K562 (cell line): Measurements from ENCODE around the gene KLK3. TPM values are rescaled to one million over a fixed set of nuclear protein-coding genes. Genes with fewer than 3 reads are reported as not detected.

Source experiments
- BCOR ChIP-seq: fragments of 450-650 bp; IDR thresholded peaks from 2 replicates; pipeline ENCODE4 v1.6.1; 2016
- COPS2 ChIP-seq: fragments of 450-650 bp; conservative IDR thresholded peaks from 2 replicates; pipeline ENCODE4 v1.6.1; 2016; ENCODE audit warnings: mild to moderate bottlenecking, moderate library complexity
- CSDE1 ChIP-seq, 2 experiments: fragments of 450-650 bp; IDR thresholded peaks; 2 replicates each; pipeline ENCODE4 v1.6.1; 2016; ENCODE audit warnings: mild to moderate bottlenecking in 1 of 2
- FOXJ3 ChIP-seq: sonication (generic); formaldehyde crosslinking; IDR thresholded peaks from 2 replicates; pipeline ENCODE4 v1.4.0; 2020; ENCODE audit warnings: mild to moderate bottlenecking, missing genetic modification reagents
- KDM1A ChIP-seq, 2 experiments: fragments of 450-650 bp; IDR thresholded peaks; 2 replicates each; pipeline ENCODE4 v1.6.1; 2016; ENCODE audit warnings: mild to moderate bottlenecking in 2 of 2
- KDM2B ChIP-seq: fragments of 250-450 bp; sonication (Bioruptor Pico); IDR thresholded peaks from 2 replicates; pipeline ENCODE4 v1.8.0; 2021; ENCODE audit warnings: mild to moderate bottlenecking, moderate library complexity
- KLF1 ChIP-seq: fragments of 450-650 bp; IDR thresholded peaks from 2 replicates; pipeline ENCODE4 v1.6.1; 2016; ENCODE audit warnings: missing genetic modification characterization, missing compliant biosample characterization
- NEUROD1 ChIP-seq: fragments of 150-350 bp; IDR thresholded peaks from 2 replicates; pipeline ENCODE4 v1.6.1; 2014; ENCODE audit warnings: borderline replicate concordance, low read length, low read depth; ENCODE audit not compliant: partially characterized antibody
- POLR2B ChIP-seq: fragments of 450-650 bp; IDR thresholded peaks from 2 replicates; pipeline ENCODE4 v1.6.1; 2018; ENCODE audit warnings: low read depth; ENCODE audit not compliant: partially characterized antibody
- PYGO2 ChIP-seq: fragments of 450-650 bp; IDR thresholded peaks from 2 replicates; pipeline ENCODE4 v1.6.1; 2016; ENCODE audit warnings: mild to moderate bottlenecking, missing genetic modification characterization, moderate library complexity, missing compliant biosample characterization
- RB1 ChIP-seq: fragments of 450-650 bp; IDR thresholded peaks from 2 replicates; pipeline ENCODE4 v1.6.1; 2017; ENCODE audit warnings: low read depth, mild to moderate bottlenecking
- RBM22 ChIP-seq: fragments of 200-400 bp; formaldehyde crosslinking; IDR thresholded peaks from 2 replicates; pipeline ENCODE4 v1.6.1; 2018; ENCODE audit warnings: low read length, low read depth; ENCODE audit not compliant: poor library complexity, severe bottlenecking
- SETDB1 ChIP-seq: IDR thresholded peaks from one replicate; pipeline ENCODE4 v1.6.1; 2012; ENCODE audit warnings: low read length, control low read depth, inconsistent platforms
- TAL1 ChIP-seq: fragments of 450-650 bp; IDR thresholded peaks from 2 replicates; pipeline ENCODE4 v1.6.1; 2016; ENCODE audit warnings: mild to moderate bottlenecking
- ZFPM2 ChIP-seq: fragments of 250-450 bp; sonication (Bioruptor Pico); IDR thresholded peaks from 2 replicates; pipeline ENCODE4 v1.5.1; 2022; ENCODE audit warnings: mild to moderate bottlenecking
- ZNF12 ChIP-seq: sonication (generic); formaldehyde crosslinking; IDR thresholded peaks from 2 replicates; pipeline ENCODE4 v1.4.0; 2020; ENCODE audit warnings: mild to moderate bottlenecking, missing genetic modification reagents
- ZNF165 ChIP-seq: fragments of 250-450 bp; sonication (Bioruptor Pico); IDR thresholded peaks from 2 replicates; pipeline ENCODE4 v1.4.0; 2020; ENCODE audit warnings: borderline replicate concordance
- ZNF384 ChIP-seq: IDR thresholded peaks from 2 replicates; pipeline ENCODE4 v1.6.1; 2012; ENCODE audit warnings: low read depth, low read length, improper control_type of control experiment
- ZNF764 ChIP-seq: fragments of 250-450 bp; sonication (Bioruptor Pico); IDR thresholded peaks from 2 replicates; pipeline ENCODE4 v1.4.0; 2020; ENCODE audit warnings: low read depth, mild to moderate bottlenecking, moderate library complexity
- polyA plus RNA-seq, 8 experiments: library from polyadenylated mRNA; depleted of rRNA in 4 of 8; stranded (reverse) in 5 of 8; unstranded in 3 of 8; fragments of >200 nt; fragmentation: Nextera tagmentation in 2 of 8; fragmentation: Illumina TruSeq in 1 of 8; extraction: Ambion mirVana in 2 of 8; extraction: Trizol in 1 of 8; gene quantifications; 2 replicates each; pipeline versions ENCODE4 v1.2.1 to v1.2.3, GENCODE V29; 2011 to 2014; ENCODE audit warnings: inconsistent platforms in 1 of 8, missing spikeins in 1 of 8
- total RNA-seq, 7 experiments: library from RNA; depleted of rRNA in 6 of 7; stranded (reverse); fragments of >200 nt in 6 of 7; fragmentation: Illumina TruSeq in 2 of 7; extraction: Trizol in 2 of 7; gene quantifications; 2 replicates each; pipeline versions ENCODE4 v1.2.1 to v1.2.3, GENCODE V29; 2011 to 2021; ENCODE audit warnings: low replicate concordance in 1 of 7
- TF ChIP-seq, protein P1 (sequence below): fragments of 250-450 bp; sonication (Bioruptor Pico); IDR thresholded peaks from 2 replicates; pipeline ENCODE4 v1.8.0; 2022; ENCODE audit warnings: inconsistent platforms, mild to moderate bottlenecking, moderate library complexity, borderline replicate concordance
- TF ChIP-seq, protein P2 (sequence below), 2 experiments: fragments of 450-650 bp in 1 of 2; sonication (generic) in 1 of 2; formaldehyde crosslinking; conservative IDR thresholded peaks; 2 replicates each; pipeline versions ENCODE4 v1.4.0 to v1.8.1; 2020 to 2022; ENCODE audit warnings: mild to moderate bottlenecking in 1 of 2, missing genetic modification reagents in 1 of 2
- TF ChIP-seq, protein P3 (sequence below): fragments of 450-650 bp; formaldehyde crosslinking; IDR thresholded peaks from 2 replicates; pipeline ENCODE4 v1.4.0; 2020; ENCODE audit warnings: mild to moderate bottlenecking
- TF ChIP-seq, protein P4 (sequence below): sonication (generic); formaldehyde crosslinking; IDR thresholded peaks from 2 replicates; pipeline ENCODE4 v1.8.1; 2023; ENCODE audit warnings: mild to moderate bottlenecking, missing genetic modification reagents
- TF ChIP-seq, protein P5 (sequence below): sonication (generic); formaldehyde crosslinking; IDR thresholded peaks from 2 replicates; pipeline ENCODE4 v1.8.1; 2023; ENCODE audit warnings: mild to moderate bottlenecking, missing genetic modification reagents, moderate library complexity

KLK3 gene
- total and polyA plus RNA-seq, 9 of the 15 experiments (the other 6 are each of a cell fraction or from before 2014, with no cell fraction given), result not detected

DNA sequence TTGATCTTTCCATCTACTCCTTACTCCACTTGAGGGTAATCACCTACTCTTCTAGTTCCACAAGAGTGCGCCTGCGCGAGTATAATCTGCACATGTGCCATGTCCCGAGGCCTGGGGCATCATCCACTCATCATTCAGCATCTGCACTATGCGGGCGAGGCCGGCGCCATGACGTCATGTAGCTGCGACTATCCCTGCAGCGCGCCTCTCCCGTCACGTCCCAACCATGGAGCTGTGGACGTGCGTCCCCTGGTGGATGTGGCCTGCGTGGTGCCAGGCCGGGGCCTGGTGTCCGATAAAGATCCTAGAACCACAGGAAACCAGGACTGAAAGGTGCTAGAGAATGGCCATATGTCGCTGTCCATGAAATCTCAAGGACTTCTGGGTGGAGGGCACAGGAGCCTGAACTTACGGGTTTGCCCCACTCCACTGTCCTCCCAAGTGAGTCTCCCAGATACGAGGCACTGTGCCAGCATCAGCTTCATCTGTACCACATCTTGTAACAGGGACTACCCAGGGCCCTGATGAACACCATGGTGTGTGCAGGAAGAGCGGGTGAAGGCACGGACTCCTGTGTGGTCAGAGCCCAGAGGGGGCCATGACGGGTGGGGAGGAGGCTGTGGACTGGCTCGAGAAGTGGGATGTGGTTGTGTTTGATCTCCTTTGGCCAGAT, 15.8 kb downstream of the KLK3 start (continued):
- TF ChIP-seq KDM2B (CRISPR knock-in tag), result no peak
- TF ChIP-seq RBM22, result no peak
- TF ChIP-seq, protein P1, sequence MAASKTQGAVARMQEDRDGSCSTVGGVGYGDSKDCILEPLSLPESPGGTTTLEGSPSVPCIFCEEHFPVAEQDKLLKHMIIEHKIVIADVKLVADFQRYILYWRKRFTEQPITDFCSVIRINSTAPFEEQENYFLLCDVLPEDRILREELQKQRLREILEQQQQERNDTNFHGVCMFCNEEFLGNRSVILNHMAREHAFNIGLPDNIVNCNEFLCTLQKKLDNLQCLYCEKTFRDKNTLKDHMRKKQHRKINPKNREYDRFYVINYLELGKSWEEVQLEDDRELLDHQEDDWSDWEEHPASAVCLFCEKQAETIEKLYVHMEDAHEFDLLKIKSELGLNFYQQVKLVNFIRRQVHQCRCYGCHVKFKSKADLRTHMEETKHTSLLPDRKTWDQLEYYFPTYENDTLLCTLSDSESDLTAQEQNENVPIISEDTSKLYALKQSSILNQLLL (CRISPR knock-in tag), result no peak
- TF ChIP-seq KLF1 (tag), result no peak; the same call in 1 of the 2 replicates
- TF ChIP-seq ZNF12 (CRISPR knock-in tag), result no peak
- TF ChIP-seq CSDE1 (IDR thresholded peaks at IDR 0.05), result peak in 1 of 2 experiments; percentile 79; a peak in 2 of 4 replicates
- TF ChIP-seq TAL1, result no peak
- TF ChIP-seq, protein P2, sequence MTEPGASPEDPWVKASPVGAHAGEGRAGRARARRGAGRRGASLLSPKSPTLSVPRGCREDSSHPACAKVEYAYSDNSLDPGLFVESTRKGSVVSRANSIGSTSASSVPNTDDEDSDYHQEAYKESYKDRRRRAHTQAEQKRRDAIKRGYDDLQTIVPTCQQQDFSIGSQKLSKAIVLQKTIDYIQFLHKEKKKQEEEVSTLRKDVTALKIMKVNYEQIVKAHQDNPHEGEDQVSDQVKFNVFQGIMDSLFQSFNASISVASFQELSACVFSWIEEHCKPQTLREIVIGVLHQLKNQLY (CRISPR knock-in tag; conservative IDR thresholded peaks at IDR 0.05), result no peak
- no peak for TF ChIP-seq POLR2B
- no peak for TF ChIP-seq PYGO2 (tag)
- no peak for TF ChIP-seq ZNF165
- no peak for TF ChIP-seq COPS2
- TF ChIP-seq ZNF764 (CRISPR knock-in tag), result no peak
- no peak for TF ChIP-seq BCOR
- TF ChIP-seq NEUROD1, result peak; percentile 35
- peak; percentile 53; the same call in 1 of the 2 replicates for TF ChIP-seq ZNF384
- no peak for TF ChIP-seq FOXJ3 (CRISPR knock-in tag)
- TF ChIP-seq, protein P3, sequence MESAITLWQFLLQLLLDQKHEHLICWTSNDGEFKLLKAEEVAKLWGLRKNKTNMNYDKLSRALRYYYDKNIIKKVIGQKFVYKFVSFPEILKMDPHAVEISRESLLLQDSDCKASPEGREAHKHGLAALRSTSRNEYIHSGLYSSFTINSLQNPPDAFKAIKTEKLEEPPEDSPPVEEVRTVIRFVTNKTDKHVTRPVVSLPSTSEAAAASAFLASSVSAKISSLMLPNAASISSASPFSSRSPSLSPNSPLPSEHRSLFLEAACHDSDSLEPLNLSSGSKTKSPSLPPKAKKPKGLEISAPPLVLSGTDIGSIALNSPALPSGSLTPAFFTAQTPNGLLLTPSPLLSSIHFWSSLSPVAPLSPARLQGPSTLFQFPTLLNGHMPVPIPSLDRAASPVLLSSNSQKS (CRISPR knock-in tag), result no peak
- no peak for TF ChIP-seq ZFPM2 (CRISPR knock-in tag)
- TF ChIP-seq, protein P4, sequence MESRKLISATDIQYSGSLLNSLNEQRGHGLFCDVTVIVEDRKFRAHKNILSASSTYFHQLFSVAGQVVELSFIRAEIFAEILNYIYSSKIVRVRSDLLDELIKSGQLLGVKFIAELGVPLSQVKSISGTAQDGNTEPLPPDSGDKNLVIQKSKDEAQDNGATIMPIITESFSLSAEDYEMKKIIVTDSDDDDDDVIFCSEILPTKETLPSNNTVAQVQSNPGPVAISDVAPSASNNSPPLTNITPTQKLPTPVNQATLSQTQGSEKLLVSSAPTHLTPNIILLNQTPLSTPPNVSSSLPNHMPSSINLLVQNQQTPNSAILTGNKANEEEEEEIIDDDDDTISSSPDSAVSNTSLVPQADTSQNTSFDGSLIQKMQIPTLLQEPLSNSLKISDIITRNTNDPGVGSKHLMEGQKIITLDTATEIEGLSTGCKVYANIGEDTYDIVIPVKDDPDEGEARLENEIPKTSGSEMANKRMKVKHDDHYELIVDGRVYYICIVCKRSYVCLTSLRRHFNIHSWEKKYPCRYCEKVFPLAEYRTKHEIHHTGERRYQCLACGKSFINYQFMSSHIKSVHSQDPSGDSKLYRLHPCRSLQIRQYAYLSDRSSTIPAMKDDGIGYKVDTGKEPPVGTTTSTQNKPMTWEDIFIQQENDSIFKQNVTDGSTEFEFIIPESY (CRISPR knock-in tag), result peak; percentile 82
- TF ChIP-seq RB1, result peak; percentile 93
- no peak for TF ChIP-seq KDM1A (IDR thresholded peaks at IDR 0.05)
- TF ChIP-seq SETDB1, result no peak
- TF ChIP-seq, protein P5, sequence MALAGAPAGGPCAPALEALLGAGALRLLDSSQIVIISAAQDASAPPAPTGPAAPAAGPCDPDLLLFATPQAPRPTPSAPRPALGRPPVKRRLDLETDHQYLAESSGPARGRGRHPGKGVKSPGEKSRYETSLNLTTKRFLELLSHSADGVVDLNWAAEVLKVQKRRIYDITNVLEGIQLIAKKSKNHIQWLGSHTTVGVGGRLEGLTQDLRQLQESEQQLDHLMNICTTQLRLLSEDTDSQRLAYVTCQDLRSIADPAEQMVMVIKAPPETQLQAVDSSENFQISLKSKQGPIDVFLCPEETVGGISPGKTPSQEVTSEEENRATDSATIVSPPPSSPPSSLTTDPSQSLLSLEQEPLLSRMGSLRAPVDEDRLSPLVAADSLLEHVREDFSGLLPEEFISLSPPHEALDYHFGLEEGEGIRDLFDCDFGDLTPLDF, result peak; percentile 71; the same call in 1 of the 2 replicates
